GM23338 (cell line): ENCODE data around the gene SH3BP4.

Experiments used
- TF ChIP-seq, protein P1 (sequence below), 2 experiments: fragments of 200-600 bp in 1 of 2; sonication (generic) in 1 of 2; conservative IDR thresholded peaks; 2 replicates each; pipeline versions ENCODE4 v1.5.1 to v1.6.1; 2016 to 2017; ENCODE audit warnings: antibody characterized with exemption in 2 of 2, low read depth in 2 of 2, mild to moderate bottlenecking in 2 of 2, moderate library complexity in 1 of 2
- TF ChIP-seq, protein P2 (sequence below): IDR thresholded peaks from 2 replicates; pipeline ENCODE4 v1.6.1; 2016; ENCODE audit warnings: antibody characterized with exemption

DNA sequence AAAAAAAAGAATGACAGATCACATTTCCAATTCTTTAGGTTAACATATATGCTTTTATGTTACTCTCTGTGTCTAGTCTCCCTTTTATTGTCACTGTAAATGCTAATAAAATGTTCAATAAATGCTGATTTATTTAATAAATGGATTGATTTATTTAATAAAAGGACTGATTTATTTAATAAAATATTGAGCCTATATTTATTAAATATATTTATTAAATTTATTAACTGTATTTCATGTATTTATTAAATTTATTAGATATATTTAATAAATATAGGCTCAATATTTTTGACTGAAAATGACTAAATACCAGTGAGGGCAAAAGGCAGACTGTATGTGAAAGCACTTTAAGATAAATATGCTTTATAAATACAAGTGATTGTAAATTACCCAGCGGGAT, 142.6 kb downstream of the SH3BP4 start:
- TF ChIP-seq, protein P1, sequence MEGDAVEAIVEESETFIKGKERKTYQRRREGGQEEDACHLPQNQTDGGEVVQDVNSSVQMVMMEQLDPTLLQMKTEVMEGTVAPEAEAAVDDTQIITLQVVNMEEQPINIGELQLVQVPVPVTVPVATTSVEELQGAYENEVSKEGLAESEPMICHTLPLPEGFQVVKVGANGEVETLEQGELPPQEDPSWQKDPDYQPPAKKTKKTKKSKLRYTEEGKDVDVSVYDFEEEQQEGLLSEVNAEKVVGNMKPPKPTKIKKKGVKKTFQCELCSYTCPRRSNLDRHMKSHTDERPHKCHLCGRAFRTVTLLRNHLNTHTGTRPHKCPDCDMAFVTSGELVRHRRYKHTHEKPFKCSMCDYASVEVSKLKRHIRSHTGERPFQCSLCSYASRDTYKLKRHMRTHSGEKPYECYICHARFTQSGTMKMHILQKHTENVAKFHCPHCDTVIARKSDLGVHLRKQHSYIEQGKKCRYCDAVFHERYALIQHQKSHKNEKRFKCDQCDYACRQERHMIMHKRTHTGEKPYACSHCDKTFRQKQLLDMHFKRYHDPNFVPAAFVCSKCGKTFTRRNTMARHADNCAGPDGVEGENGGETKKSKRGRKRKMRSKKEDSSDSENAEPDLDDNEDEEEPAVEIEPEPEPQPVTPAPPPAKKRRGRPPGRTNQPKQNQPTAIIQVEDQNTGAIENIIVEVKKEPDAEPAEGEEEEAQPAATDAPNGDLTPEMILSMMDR (conservative IDR thresholded peaks at IDR 0.05; ENCODE audit: low read depth in 2 of 2): no peak
- TF ChIP-seq, protein P2, sequence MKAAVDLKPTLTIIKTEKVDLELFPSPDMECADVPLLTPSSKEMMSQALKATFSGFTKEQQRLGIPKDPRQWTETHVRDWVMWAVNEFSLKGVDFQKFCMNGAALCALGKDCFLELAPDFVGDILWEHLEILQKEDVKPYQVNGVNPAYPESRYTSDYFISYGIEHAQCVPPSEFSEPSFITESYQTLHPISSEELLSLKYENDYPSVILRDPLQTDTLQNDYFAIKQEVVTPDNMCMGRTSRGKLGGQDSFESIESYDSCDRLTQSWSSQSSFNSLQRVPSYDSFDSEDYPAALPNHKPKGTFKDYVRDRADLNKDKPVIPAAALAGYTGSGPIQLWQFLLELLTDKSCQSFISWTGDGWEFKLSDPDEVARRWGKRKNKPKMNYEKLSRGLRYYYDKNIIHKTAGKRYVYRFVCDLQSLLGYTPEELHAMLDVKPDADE: no peak
